Astrocyte (in vitro differentiated cells and primary cell): ENCODE data around the gene GUCY2F.

Experiments
- EZH2 ChIP-seq: IDR thresholded peaks from 2 replicates; pipeline ENCODE4 v1.6.1; 2012; ENCODE audit warnings: mild to moderate bottlenecking, low read length, inconsistent platforms; ENCODE audit not compliant: insufficient read depth
- TF ChIP-seq, protein P1 (sequence below): IDR thresholded peaks from 2 replicates; pipeline ENCODE4 v1.5.1; 2011; ENCODE audit warnings: low read depth, mild to moderate bottlenecking, inconsistent platforms, low read length, moderate library complexity; ENCODE audit not compliant: insufficient read depth

DNA sequence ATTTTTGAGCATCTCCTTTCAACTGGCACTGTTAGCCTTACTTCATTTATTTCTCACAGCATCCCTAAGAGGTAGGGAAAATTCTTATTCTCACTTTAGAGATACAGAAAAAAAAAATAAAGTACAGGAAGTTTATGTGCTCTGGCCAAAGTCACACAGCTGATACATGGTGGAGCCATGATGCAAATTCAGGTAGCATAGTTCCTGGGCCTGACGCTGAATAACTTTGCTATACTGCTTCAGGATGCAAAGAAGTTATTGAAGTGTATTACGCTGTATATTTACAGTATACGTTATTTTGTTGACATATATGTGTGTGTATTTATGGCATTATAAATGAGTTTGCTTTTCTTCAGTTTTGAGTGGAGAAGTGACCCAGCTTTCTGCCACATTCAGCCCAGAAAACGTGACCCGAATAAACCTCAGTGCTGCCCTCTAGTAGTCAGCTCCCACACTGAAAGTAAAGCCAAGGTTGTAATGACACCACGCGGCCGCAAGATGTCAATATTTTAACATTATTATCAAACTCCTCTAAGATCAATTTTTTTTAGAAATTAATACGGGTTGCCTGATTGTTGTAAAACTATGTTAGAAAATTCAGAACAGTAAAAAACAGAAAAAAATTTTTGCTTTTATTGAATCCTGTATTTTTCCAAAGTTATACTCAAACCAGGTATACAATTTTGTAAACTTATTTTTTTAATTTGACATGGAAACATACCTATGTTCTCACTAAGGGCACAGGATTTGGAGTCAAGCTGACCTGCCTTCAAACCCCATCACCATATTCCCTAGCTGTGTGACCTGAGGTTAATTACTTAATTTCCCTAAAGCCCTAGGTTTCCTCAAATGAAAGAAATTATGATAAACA, 3.8 kb upstream of the GUCY2F start:
- TF ChIP-seq, protein P1, sequence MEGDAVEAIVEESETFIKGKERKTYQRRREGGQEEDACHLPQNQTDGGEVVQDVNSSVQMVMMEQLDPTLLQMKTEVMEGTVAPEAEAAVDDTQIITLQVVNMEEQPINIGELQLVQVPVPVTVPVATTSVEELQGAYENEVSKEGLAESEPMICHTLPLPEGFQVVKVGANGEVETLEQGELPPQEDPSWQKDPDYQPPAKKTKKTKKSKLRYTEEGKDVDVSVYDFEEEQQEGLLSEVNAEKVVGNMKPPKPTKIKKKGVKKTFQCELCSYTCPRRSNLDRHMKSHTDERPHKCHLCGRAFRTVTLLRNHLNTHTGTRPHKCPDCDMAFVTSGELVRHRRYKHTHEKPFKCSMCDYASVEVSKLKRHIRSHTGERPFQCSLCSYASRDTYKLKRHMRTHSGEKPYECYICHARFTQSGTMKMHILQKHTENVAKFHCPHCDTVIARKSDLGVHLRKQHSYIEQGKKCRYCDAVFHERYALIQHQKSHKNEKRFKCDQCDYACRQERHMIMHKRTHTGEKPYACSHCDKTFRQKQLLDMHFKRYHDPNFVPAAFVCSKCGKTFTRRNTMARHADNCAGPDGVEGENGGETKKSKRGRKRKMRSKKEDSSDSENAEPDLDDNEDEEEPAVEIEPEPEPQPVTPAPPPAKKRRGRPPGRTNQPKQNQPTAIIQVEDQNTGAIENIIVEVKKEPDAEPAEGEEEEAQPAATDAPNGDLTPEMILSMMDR = peak; percentile 87
- TF ChIP-seq EZH2 = no peak
